Activated T-cell treated with anti-CD3 and anti-CD28 coated beads, Interleukin-2, amount 50 U/mL, for 48 hours (primary cell): ENCODE data around the gene GLIPR2.
"Not testable (repeated sequence)": the region's sequence is repeated elsewhere in the genome, so short reads cannot be mapped to it uniquely, and the experiment has no call there.

Experiments used
- DNase-seq, 2 experiments: peaks; one replicate each; pipeline ENCODE4 v3.0.0-alpha.2; 2020

The GLIPR2 gene

DNA sequence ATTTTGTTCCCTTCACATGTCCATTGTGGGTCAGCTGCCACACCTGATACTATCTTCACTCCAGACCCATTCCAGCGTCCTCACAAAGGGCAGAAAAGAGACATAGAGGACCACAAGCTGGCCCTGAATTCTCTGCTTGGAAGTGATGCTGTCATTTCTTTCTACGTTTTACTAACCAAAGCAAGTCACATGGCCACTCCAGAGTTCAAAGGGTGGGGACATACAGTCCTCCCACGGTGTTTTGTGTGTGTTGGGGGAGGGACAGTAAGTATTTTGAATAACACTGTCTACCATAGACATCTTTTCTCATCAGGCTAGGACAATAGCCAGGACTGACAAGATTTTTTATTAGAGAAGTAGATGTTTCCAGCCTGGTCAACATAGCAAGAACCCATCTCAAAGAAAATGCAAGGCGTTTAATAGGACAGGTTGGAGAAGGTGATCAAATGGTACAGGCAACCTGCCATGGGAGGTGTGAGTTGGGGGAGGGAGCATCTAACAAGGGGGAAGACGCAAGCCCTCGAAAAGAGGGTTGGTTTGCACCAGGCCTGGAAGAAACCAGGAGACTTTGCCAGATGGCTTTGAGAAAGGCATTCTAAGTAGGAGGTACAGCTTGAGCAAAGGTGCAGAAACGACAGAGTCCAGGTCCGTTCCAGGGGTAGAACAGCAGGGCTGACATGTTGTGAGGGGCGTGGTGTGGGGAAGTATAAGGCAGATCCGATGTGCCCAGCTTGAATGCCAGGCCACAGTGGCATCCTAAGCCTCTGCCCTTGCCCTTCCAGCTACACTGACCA is 11.3 kb upstream of the GLIPR2 start:
- no peak for DNase-seq

DNA sequence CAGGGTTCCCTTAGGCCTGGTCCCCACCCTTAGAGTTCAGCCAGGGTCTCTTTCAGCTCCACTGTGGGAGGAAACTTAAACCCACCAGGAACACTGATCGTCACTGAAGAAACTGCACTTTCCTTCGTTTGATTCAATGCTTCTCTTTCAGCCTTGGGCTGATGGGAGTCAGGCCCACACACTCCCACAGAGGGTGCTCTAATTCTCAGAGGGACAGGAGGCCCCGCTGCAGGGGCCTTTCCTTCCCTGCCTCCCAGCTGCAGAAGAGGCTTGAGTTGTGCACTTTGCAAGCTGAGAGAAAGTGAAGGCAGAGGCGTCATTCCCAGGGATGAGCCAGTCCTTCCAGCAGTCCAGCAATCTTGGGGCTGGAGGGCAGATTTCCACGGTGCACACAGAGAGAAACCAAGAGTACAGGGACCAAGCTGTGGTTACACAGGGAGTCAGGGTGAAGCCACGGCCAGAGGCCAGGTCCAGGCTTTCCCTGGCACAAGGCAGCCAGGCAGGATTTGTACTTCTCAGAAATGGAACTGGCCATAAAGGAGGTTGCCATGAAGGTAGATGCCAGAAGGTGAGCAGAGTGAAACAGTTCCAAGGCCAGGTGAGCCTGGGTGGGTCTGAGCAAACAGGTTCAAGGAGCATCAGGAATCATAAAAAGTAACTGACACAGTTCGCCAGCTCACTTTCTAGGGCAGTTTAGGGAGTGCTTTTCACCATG is 10.4 kb upstream of the GLIPR2 start:
- no peak for DNase-seq

GRCh38 chr9:36127652-36128244 is 8.8 kb upstream of the GLIPR2 start:
- DNase-seq, result no peak

DNA sequence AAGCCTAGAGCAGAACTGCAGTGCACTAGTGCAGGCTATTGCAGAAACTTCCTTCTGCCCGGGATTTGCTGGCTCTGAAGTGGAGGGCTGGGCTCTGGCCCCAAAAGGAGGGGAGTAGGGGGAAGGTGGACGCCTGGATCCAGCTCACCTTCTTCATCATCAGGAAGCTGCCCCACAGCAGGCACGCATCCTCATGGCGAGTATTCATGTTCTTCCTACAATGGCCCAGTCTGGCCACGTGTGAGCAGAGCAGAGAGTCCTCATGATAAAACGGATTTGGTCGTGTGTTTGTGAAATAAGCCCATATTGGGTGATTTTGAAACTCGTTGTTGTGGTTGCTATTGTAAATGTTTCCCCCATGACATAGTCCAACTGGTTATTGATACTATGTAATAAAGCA is 8.2 kb upstream of the GLIPR2 start:
- no peak for DNase-seq

GRCh38 chr9:36129139-36129538 is 7.4 kb upstream of the GLIPR2 start:
- no peak for DNase-seq

DNA sequence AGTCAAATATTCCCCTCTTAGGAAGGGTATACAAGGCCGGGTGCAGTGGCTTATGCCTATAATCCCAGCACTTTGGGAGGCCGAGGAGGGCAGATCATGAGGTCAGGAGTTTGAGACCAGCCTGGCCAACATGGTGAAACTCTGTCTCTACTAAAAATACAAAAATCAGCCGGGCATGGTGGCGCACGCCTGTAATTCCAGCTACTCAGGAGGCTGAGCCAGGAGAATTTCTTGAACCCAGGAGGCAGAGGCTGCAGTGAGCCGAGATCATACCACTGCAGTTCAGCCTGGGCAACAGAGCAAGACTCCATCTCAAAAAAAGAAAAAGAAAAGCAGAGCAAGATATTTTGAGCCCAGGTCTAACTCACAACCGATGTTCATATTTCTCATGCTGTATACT is 4.9 kb upstream of the GLIPR2 start:
- not testable (repeated sequence) for DNase-seq

GRCh38 chr9:36132086-36132485 is 4.4 kb upstream of the GLIPR2 start:
- no peak for DNase-seq

DNA sequence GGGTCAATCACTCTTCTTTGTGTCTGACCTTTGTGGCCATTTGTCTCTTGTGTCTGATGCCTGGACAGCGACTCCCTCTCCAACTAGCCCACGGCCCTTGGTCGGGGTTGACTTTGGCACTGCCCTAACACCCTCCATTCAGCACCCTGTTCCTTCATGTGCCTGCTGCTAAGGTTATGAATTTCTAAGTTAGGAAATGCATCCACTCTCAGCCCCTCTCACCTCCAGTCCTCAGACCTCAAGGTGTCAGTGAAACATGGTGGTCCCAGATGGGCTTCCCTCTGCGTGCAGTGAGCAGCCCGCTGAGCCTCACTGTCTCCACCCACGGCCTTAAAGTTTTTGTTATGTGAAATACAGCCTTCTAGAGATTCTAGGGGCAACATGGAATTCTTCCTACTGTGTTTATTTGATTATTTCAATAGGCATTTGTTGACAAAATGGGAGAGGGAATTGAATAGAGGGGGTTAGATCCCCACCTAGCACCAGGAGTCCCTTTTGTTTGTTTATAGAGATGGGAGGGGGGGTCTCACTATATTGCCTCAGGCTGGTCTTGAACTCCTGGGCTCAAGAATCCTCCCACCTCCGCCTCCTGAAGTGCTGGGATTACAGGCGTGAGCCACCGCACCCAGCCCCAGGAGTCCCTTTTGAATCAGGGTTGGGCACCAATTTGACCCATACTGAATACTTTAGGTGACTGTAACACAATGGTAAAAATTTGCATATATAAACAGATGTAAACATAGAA is 1.6 kb upstream of the GLIPR2 start:
- no peak for DNase-seq

DNA sequence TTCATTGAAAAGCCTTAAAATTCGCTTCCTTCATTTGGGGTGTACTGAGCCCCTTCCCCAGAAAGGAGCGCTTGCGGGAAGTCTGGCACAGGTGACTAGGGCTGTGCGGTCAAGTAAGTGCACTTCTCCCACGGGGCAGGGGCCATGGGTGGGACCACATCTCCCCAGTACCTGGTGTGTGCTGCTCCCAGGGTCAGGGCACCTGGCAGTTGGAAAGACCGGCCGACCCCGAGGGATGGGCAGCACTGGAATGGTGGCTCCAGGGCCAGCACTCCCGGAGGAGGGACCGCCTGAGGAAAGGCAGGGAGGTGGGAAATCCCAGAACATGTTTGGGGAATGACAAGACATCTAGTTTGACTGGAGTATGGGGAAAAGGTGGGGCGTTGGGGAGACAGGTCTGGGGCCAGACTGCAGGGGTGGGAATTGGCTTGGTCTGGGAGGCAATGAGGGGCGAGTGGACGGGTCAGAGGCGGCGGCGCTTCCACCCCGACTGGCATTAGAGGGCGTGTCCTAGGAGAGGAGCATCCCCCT is 727 bp upstream of the GLIPR2 start:
- no peak for DNase-seq

DNA sequence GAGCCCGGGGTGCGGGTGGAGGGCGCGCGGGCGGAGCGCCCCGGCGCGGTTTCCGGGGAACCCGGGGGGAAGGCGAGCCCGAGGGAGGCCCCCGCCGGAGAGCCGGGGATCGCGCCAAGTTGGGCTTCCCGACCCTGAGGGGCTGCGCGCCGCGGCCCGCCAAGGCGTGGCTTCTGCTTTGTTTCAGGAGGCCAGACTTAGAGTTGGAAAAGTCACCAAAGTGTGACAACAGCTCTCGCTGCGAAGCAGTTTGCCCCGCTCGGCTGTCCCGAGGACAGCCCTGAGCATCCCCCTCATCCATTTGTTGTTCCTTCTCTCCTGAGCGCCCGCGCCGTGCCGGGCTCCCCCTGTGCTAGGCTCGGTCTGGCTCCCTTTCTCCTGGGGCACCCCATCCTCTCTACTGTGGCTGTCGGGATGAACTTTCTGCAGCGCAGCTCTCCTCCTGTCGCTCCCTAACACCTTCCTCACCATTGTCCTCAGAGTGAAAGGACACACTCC is 410 bp downstream of the GLIPR2 start:
- no peak for DNase-seq

- DNase-seq, result no peak
These were observed 965 bp downstream of the GLIPR2 start for GRCh38 chr9:36137392-36138004.

DNA sequence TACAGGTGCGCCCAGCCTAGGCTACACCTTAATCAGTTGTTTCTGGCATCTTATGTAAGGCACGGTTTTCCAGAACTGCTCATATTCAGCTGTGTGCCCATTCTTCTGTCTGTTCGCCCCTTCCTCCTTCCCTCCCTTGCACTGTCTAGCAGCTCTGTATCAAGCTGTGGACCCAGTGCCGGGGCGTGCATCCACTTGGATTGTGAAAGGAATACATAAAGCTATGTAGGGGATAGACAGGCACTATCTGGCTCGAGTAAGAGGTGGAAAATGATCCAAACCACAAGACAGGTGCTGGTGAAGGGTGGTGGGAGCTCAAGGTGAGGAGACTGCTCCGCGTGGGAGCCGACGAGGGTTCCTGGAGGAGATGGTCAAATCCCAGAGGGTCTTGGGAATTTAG is 2.0 kb downstream of the GLIPR2 start:
- DNase-seq, result no peak

GRCh38 chr9:36138901-36139300 is 2.4 kb downstream of the GLIPR2 start:
- no peak for DNase-seq

GRCh38 chr9:36140086-36141084 is 3.9 kb downstream of the GLIPR2 start:
- DNase-seq, result no peak

GRCh38 chr9:36141288-36141687 is 4.8 kb downstream of the GLIPR2 start:
- no peak for DNase-seq

- no peak for DNase-seq
These were observed 5.2 kb downstream of the GLIPR2 start for GRCh38 chr9:36141761-36142160.

DNA sequence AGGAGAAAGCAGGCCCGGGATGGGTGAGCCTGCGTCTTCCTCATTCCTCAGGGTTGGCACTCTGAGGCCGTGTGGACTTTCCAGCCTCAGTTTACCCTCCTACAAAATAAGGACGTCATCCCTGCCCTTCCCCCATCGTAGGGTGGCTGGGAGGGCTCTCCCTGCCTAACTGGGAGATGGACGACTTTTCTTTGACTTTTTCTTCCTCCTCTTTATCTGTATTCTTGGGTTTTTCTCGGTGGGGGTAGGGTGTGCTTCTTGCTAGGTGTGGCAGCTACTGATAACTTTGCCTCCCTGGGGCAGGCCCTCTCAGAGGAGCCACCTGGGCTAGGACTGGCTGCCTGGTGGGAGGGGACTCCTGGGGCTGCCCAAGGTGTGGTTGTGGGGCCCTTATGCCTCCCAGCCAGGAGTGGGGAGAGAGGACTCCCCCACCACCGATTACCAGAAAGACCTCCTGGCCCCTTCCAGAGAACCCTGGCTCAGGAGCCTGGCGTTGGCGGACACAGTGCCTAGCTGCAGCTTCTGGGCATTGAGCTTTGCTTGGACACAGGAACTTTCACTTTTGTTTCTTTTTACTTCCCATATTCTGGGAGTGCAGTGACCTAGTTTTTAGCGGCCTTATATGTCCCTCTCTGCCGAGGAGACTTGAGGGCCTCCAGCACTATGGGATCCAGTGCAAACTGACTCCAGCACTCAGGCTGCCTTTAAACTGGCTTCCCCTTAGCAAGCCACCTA is 6.1 kb downstream of the GLIPR2 start:
- DNase-seq, result no peak

- no peak for DNase-seq
These were observed 6.7 kb downstream of the GLIPR2 start for GRCh38 chr9:36143245-36143641.

GRCh38 chr9:36144309-36145232 is 8.0 kb downstream of the GLIPR2 start:
- DNase-seq, result no peak
